Neuronal stem cell (in vitro differentiated cells): ENCODE results near the gene ZNF433. TPM values are rescaled to one million over a fixed set of nuclear protein-coding genes. Genes with fewer than 3 reads are reported as not detected.

ENCODE experiments used
- DNase-seq: peaks from one replicate; pipeline ENCODE4 v3.0.0-alpha.2; 2013; ENCODE audit warnings: low spot score
- H2AFZ ChIP-seq: one replicate; pipeline ENCODE4 v1.6.1; 2013; ENCODE audit warnings: mild to moderate bottlenecking, low read length, inconsistent platforms
- H2AK5ac ChIP-seq: 2 replicates; pipeline ENCODE4 v1.6.1; 2013; ENCODE audit warnings: low read depth, mild to moderate bottlenecking, inconsistent platforms, low read length, moderate library complexity, mixed read lengths
- H2BK120ac ChIP-seq: 2 replicates; pipeline ENCODE4 v1.6.1; 2013; ENCODE audit warnings: low read depth, mild to moderate bottlenecking, inconsistent platforms, low read length, moderate library complexity, mixed read lengths
- H2BK12ac ChIP-seq: one replicate; pipeline ENCODE4 v1.6.1; 2013; ENCODE audit warnings: low read length, inconsistent platforms
- H2BK15ac ChIP-seq: 2 replicates; pipeline ENCODE4 v1.6.1; 2013; ENCODE audit warnings: mild to moderate bottlenecking, low read length, inconsistent platforms, mixed read lengths
- H2BK5ac ChIP-seq: one replicate; pipeline ENCODE4 v1.6.1; 2013; ENCODE audit warnings: inconsistent platforms, mild to moderate bottlenecking, low read length, moderate library complexity
- H3K14ac ChIP-seq: one replicate; pipeline ENCODE4 v1.6.1; 2013; ENCODE audit warnings: low read length, inconsistent platforms
- H3K18ac ChIP-seq: 2 replicates; pipeline ENCODE4 v1.6.1; 2013; ENCODE audit warnings: low read length, inconsistent platforms
- H3K23ac ChIP-seq: 2 replicates; pipeline ENCODE4 v1.6.1; 2013; ENCODE audit warnings: low read depth, mild to moderate bottlenecking, mixed read lengths, low read length, inconsistent platforms; ENCODE audit not compliant: poor library complexity
- H3K27ac ChIP-seq: replicated peaks from 3 replicates; pipeline ENCODE4 v1.5.1; 2013; ENCODE audit warnings: low read length, inconsistent platforms
- H3K27me3 ChIP-seq, 3 experiments: 2 replicates each; pipeline ENCODE4 v1.6.1; 2013; ENCODE audit warnings: low read length in 3 of 3, mild to moderate bottlenecking in 2 of 3, inconsistent platforms in 1 of 3, low read depth in 1 of 3, mixed read lengths in 1 of 3, moderate library complexity in 1 of 3; ENCODE audit not compliant: control insufficient read depth in 3 of 3, insufficient read depth in 3 of 3
- H3K36me3 ChIP-seq, 2 donors: replicated peaks in 1 of 2; 2 replicates each; pipeline ENCODE4 v1.6.1; 2013; ENCODE audit warnings: low read length in 2 of 2; ENCODE audit not compliant: control insufficient read depth in 2 of 2, insufficient read depth in 2 of 2
- H3K4ac ChIP-seq: 2 replicates; pipeline ENCODE4 v1.6.1; 2013; ENCODE audit warnings: inconsistent platforms, mild to moderate bottlenecking, low read length, moderate library complexity
- H3K4me1 ChIP-seq, 2 donors: 1 replicate in 1 of 2; 2 replicates in 1 of 2; pipeline ENCODE4 v1.6.1; 2013; ENCODE audit warnings: low read length in 2 of 2, low read depth in 1 of 2; ENCODE audit not compliant: control insufficient read depth in 2 of 2, insufficient read depth in 1 of 2
- H3K4me2 ChIP-seq: one replicate; pipeline ENCODE4 v1.6.1; 2013; ENCODE audit warnings: mild to moderate bottlenecking, low read length, inconsistent platforms; ENCODE audit not compliant: insufficient read depth, poor library complexity, severe bottlenecking
- H3K4me3 ChIP-seq, 2 donors: 2 replicates each; pipeline ENCODE4 v1.5.1; 2013; ENCODE audit warnings: low read length in 2 of 2, mild to moderate bottlenecking in 2 of 2, inconsistent platforms in 1 of 2, moderate library complexity in 1 of 2
- H3K79me1 ChIP-seq: one replicate; pipeline ENCODE4 v1.6.1; 2013; ENCODE audit warnings: low read depth, mild to moderate bottlenecking, inconsistent platforms, low read length, moderate library complexity
- H3K9ac ChIP-seq: one replicate; pipeline ENCODE4 v1.6.1; 2013; ENCODE audit warnings: mild to moderate bottlenecking, low read depth, low read length, inconsistent platforms; ENCODE audit not compliant: poor library complexity
- H3K9me3 ChIP-seq, 2 donors: replicated peaks in 1 of 2; 2 replicates each; pipeline versions ENCODE3 to v1.6.1; 2013; ENCODE audit warnings: low read length in 2 of 2, mild to moderate bottlenecking in 2 of 2, inconsistent platforms in 1 of 2, low read depth in 1 of 2, mixed read lengths in 1 of 2, moderate library complexity in 1 of 2; ENCODE audit not compliant: control insufficient read depth in 2 of 2, insufficient read depth in 1 of 2
- H4K8ac ChIP-seq: one replicate; pipeline ENCODE4 v1.6.1; 2013; ENCODE audit warnings: low read depth, mild to moderate bottlenecking, inconsistent platforms, low read length, moderate library complexity
- H4K91ac ChIP-seq: one replicate; pipeline ENCODE4 v1.6.1; 2013; ENCODE audit warnings: low read length, low read depth, mild to moderate bottlenecking, inconsistent platforms; ENCODE audit not compliant: poor library complexity
- WGBS, 2 donors: extraction: QIAGEN DNeasy Blood & Tissue Kit; methylation state at CpG; one replicate each; pipeline ENCODE4 v1.1.7; 2013; ENCODE audit warnings: missing lambda C conversion rate in 2 of 2, mixed read lengths in 1 of 2; ENCODE audit not compliant: insufficient read length in 2 of 2, insufficient replicate concordance in 1 of 2; ENCODE audit errors: extremely low coverage in 2 of 2; 5-methylcytosine and 5-hydroxymethylcytosine counted together
- small RNA-seq: library from polyadenylated mRNA; stranded (forward); fragments of <200 nt; extraction: miRNeasy Mini kit (QIAGEN cat#:217004); gene quantifications from one replicate; pipeline ENCODE3, GENCODE V24; 2013; ENCODE audit not compliant: insufficient read depth

Gene ZNF433

GRCh38 chr19:11971041-11971440, 64.4 kb downstream of the ZNF433 start:
- no peak overlapping the region for H2BK15ac ChIP-seq
- H3K4me2 ChIP-seq: no peak overlapping the region
- H3K27me3 ChIP-seq: no peaks in the 10 kb centered on the region
- no peak overlapping the region for H2BK12ac ChIP-seq
- no peaks in the 10 kb centered on the region for H3K79me1 ChIP-seq
- H3K18ac ChIP-seq: no peak overlapping the region
- no peak overlapping the region for H3K23ac ChIP-seq
- H2BK5ac ChIP-seq: no peak overlapping the region
- no peak overlapping the region for H3K4me3 ChIP-seq
- no peak overlapping the region for H2AK5ac ChIP-seq
- no peak overlapping the region for H3K9ac ChIP-seq
- no peak overlapping the region for H3K27ac ChIP-seq
- WGBS, 2 donors: no CpG with 5 or more reads among the region's 2 CpGs
- peaks cover 6 to 68% of the 10 kb centered on the region in 2 donors for H3K9me3 ChIP-seq
- H4K8ac ChIP-seq: no peak overlapping the region
- no peak overlapping the region for H2BK120ac ChIP-seq
- H3K36me3 ChIP-seq: peaks cover 0 to 41% of the 10 kb centered on the region in 2 donors
- H2AFZ ChIP-seq: no peak overlapping the region
- H3K4ac ChIP-seq: no peak overlapping the region
- H4K91ac ChIP-seq: no peak overlapping the region
- no peak overlapping the region for H3K14ac ChIP-seq
- no peak for DNase-seq
- H3K4me1 ChIP-seq: no peaks in the 10 kb centered on the region

GRCh38 chr19:11970174-11970573, 65.3 kb downstream of the ZNF433 start:
- H3K9me3 ChIP-seq: peaks cover 1 to 62% of the 10 kb centered on the region in 2 donors
- H3K4ac ChIP-seq: no peak overlapping the region
- no peak overlapping the region for H2AFZ ChIP-seq
- H2BK12ac ChIP-seq: no peak overlapping the region
- H3K79me1 ChIP-seq: no peaks in the 10 kb centered on the region
- no CpG with 5 or more reads among the region's 1 CpG for WGBS, 2 donors
- no peak for DNase-seq
- no peak overlapping the region for H3K18ac ChIP-seq
- peaks cover 0 to 37% of the 10 kb centered on the region in 2 donors for H3K36me3 ChIP-seq
- H3K14ac ChIP-seq: no peak overlapping the region
- H3K27ac ChIP-seq: no peak overlapping the region
- H2BK15ac ChIP-seq: no peak overlapping the region
- no peak overlapping the region for H3K4me2 ChIP-seq
- H3K4me3 ChIP-seq: no peak overlapping the region
- H3K9ac ChIP-seq: no peak overlapping the region
- no peak overlapping the region for H2BK5ac ChIP-seq
- no peak overlapping the region for H2AK5ac ChIP-seq
- H4K91ac ChIP-seq: no peak overlapping the region
- no peak overlapping the region for H4K8ac ChIP-seq
- H3K23ac ChIP-seq: no peak overlapping the region
- no peaks in the 10 kb centered on the region for H3K27me3 ChIP-seq
- H3K4me1 ChIP-seq: no peaks in the 10 kb centered on the region
- no peak overlapping the region for H2BK120ac ChIP-seq

GRCh38 chr19:11964858-11965645, 70.4 kb downstream of the ZNF433 start, which contains the start of gene ZNF763:
TSS of gene ZNF763 (plus strand) at chr19:11965040. CDS start at chr19:11965209, 169 bp downstream.
- Histone ChIP-seq H3K23ac (peak within 1 kb of the TSS; percentile 80), H3K9ac (peak within 1 kb of the TSS; percentile 90), H4K91ac (no peak within 1 kb of the TSS), H3K27me3 (no peaks in the 10 kb centered on the region), H3K79me1 (no peaks in the 10 kb centered on the region), H3K4me2 (peak within 1 kb of the TSS; percentile 71), H2BK5ac (peak within 1 kb of the TSS; percentile 97), H3K4ac (no peak within 1 kb of the TSS), H4K8ac (peak within 1 kb of the TSS; percentile 65), H2AFZ (peak within 1 kb of the TSS; percentile 86), H3K36me3 (peaks cover 0 to 23% of the 10 kb centered on the region in 2 donors), H3K27ac (peak within 1 kb of the TSS; percentile 94), H2AK5ac (peak within 1 kb of the TSS; percentile 46), H3K18ac (peak within 1 kb of the TSS; percentile 98), H3K4me3 (peak within 1 kb of the TSS; percentile 93 to 95), H3K4me1 (peaks cover 2 to 4% of the 10 kb centered on the region in 2 donors), H3K9me3 (peaks cover 0 to 28% of the 10 kb centered on the region in 2 donors), H2BK120ac (peak within 1 kb of the TSS; percentile 96), H2BK12ac (peak within 1 kb of the TSS; percentile 41), H2BK15ac (peak within 1 kb of the TSS; percentile 98), H3K14ac (peak within 1 kb of the TSS; percentile 87)
- peak; percentile 93 for DNase-seq
- WGBS, 2 donors: no CpG with 5 or more reads among the region's 47 CpGs

Small RNAs within 50 kb of the gene (small RNA-seq; reads per million reads assigned to genes)
- gene RNA5SP464 (not detected), gene RNA5SP465 (not detected), gene RNA5SP466 (not detected)
